SK-N-MC (cell line): ENCODE measurements around the gene MASP2.
"Not testable (repeated sequence)": the region's sequence is repeated elsewhere in the genome, so short reads cannot be mapped to it uniquely, and the experiment has no call there.

ENCODE experiments used
- DNase-seq: peaks from one replicate; pipeline ENCODE4 v3.0.0-alpha.2; 2011; ENCODE audit warnings: low read depth, low spot score
- H3K27ac ChIP-seq: fragments of 200-600 bp; sonication (generic); 2 replicates; pipeline ENCODE4 v1.5.1; 2016; ENCODE audit warnings: mixed run types
- H3K36me3 ChIP-seq: fragments of 200-600 bp; sonication (generic); 2 replicates; pipeline ENCODE4 v1.6.1; 2017; ENCODE audit warnings: antibody characterized with exemption, low read length, mixed read lengths; ENCODE audit not compliant: insufficient read depth
- H3K4me3 ChIP-seq: fragments of 200-600 bp; sonication (generic); 2 replicates; pipeline ENCODE4 v1.5.1; 2016
- H3K9ac ChIP-seq: fragments of 200-600 bp; sonication (generic); 2 replicates; pipeline ENCODE4 v1.8.0; 2017; ENCODE audit warnings: mixed run types, mixed read lengths; ENCODE audit not compliant: insufficient read length
- H3K9me3 ChIP-seq: fragments of 200-600 bp; sonication (generic); 2 replicates; pipeline ENCODE4 v1.6.1; 2017; ENCODE audit warnings: low read depth, mild to moderate bottlenecking, antibody characterized with exemption, low read length, moderate library complexity, mixed read lengths
- EZH2 ChIP-seq: fragments of 200-600 bp; sonication (generic); IDR thresholded peaks from one replicate; pipeline ENCODE4 v1.6.1; 2017; ENCODE audit warnings: antibody characterized with exemption
- FOXP2 ChIP-seq: optimal IDR thresholded peaks from 2 replicates; pipeline ENCODE3; 2011; ENCODE audit warnings: mild to moderate bottlenecking, moderate library complexity; ENCODE audit not compliant: insufficient read depth; ENCODE audit errors: extremely low read length, control extremely low read depth
- POLR2AphosphoS5 ChIP-seq: IDR thresholded peaks from 2 replicates; pipeline ENCODE4 v1.6.1; 2012; ENCODE audit warnings: mild to moderate bottlenecking, low read depth, low read length, borderline replicate concordance

MASP2 gene

GRCh38 chr1:11044086-11044848, 2.8 kb downstream of the MASP2 start:
- H3K9me3 ChIP-seq: no peaks in the 10 kb centered on the region
- H3K4me3 ChIP-seq: no peak overlapping the region
- no peak for TF ChIP-seq EZH2
- TF ChIP-seq FOXP2: no peak
- TF ChIP-seq POLR2AphosphoS5: no peak
- no peak overlapping the region for H3K27ac ChIP-seq
- H3K9ac ChIP-seq: no peak overlapping the region
- no peaks in the 10 kb centered on the region for H3K36me3 ChIP-seq
- no peak for DNase-seq

DNA sequence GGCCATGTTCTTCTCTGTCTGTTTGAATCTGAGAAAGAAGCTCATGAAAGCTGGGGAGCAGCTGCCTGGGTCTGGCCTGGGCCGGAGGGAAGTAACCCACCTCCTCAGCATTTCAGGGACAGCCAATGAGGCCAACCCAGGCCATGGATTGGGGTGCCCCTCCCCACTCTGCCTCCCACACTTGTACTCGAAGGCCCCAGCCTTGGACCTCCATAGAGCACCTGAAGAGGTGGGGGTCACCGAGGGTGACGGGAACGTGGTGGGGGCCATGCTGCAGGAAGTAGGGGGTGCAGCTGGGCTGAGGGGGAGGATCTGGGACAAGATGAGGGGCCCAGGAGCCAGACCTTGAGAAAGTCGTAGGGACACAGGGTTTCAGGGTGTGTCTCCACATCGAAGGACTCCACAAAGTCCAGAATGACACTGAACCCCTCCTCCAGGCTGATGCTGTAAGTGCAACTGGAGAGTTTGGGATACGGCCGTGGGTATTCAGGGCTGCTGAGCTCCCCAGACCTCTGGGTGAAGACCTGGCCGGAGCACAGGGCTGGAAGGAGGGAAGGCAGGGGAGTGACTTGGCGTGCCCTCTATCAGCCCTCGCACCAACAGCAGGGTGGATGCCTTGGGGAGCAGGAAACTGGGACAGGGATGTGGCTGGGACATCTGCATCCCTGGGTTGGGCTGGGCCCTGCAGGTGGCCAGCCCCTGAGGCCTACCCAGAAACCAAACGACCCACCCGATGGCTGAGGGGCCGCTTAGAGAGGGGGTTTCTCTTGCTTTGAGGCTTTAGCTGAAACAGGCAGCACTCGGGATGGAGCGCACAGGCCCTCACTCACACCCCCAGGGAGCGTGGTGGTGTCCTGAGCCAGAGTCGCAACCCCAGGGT, 3.8 kb downstream of the MASP2 start:
- DNase-seq: no peak
- TF ChIP-seq FOXP2 (no peak), EZH2 (no peak), POLR2AphosphoS5 (no peak)
- Histone ChIP-seq H3K36me3 (no peaks in the 10 kb centered on the region), H3K9ac (no peak overlapping the region), H3K27ac (no peak overlapping the region), H3K9me3 (no peaks in the 10 kb centered on the region), H3K4me3 (no peak overlapping the region)

- Histone ChIP-seq H3K4me3 (no peak overlapping the region), H3K9ac (no peak overlapping the region), H3K27ac (no peak overlapping the region), H3K36me3 (no peaks in the 10 kb centered on the region), H3K9me3 (no peaks in the 10 kb centered on the region)
- no peak for DNase-seq
- TF ChIP-seq EZH2 (no peak), POLR2AphosphoS5 (no peak), FOXP2 (no peak)
Measured at GRCh38 chr1:11042065-11042464, 5.0 kb downstream of the MASP2 start.

GRCh38 chr1:11041048-11041447, 6.0 kb downstream of the MASP2 start:
- no peak overlapping the region for H3K9ac ChIP-seq
- TF ChIP-seq FOXP2: no peak
- no peak for TF ChIP-seq POLR2AphosphoS5
- TF ChIP-seq EZH2: no peak
- no peak overlapping the region for H3K4me3 ChIP-seq
- H3K9me3 ChIP-seq: no peaks in the 10 kb centered on the region
- no peak for DNase-seq
- no peaks in the 10 kb centered on the region for H3K36me3 ChIP-seq
- no peak overlapping the region for H3K27ac ChIP-seq

- H3K27ac ChIP-seq, H3K36me3 ChIP-seq, H3K4me3 ChIP-seq, H3K9ac ChIP-seq, DNase-seq, H3K9me3 ChIP-seq: not testable (repeated sequence)
Measured at GRCh38 chr1:11040105-11040429, 7.0 kb downstream of the MASP2 start.

- no peaks in the 10 kb centered on the region for H3K9me3 ChIP-seq
- H3K36me3 ChIP-seq: no peaks in the 10 kb centered on the region
- no peak for DNase-seq
- no peak overlapping the region for H3K27ac ChIP-seq
- H3K9ac ChIP-seq: no peak overlapping the region
- no peak overlapping the region for H3K4me3 ChIP-seq
- no peak for TF ChIP-seq EZH2
- no peak for TF ChIP-seq FOXP2
- TF ChIP-seq POLR2AphosphoS5: no peak
Measured at GRCh38 chr1:11039351-11040104, 7.5 kb downstream of the MASP2 start.

DNA sequence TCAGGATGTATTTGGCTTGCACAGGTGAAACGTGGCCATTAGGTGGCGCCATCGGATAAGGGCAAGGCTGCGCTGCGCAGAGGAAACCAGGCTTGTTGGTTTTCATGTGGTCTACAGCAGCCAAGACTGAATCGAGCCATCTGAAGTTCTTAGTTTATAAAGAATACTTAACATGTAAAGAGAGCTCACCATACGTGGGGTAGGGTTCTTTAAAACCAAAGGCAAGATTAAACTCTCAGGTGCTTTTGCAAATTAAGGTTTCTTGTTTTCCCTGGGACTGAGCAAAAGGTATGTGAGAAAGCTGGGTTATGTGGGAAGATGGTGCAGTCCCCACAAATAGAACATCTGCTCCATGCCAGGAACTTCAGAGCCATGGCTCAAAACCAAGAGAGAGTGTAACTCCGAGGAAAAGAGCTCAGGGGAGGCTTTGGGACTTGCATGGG, 9.3 kb downstream of the MASP2 start:
- Histone ChIP-seq H3K4me3 (no peak overlapping the region), H3K9ac (no peak overlapping the region), H3K9me3 (no peaks in the 10 kb centered on the region), H3K27ac (no peak overlapping the region), H3K36me3 (no peaks in the 10 kb centered on the region)
- TF ChIP-seq FOXP2: no peak
- no peak for TF ChIP-seq EZH2
- TF ChIP-seq POLR2AphosphoS5: no peak
- DNase-seq: peak; percentile 66

DNA sequence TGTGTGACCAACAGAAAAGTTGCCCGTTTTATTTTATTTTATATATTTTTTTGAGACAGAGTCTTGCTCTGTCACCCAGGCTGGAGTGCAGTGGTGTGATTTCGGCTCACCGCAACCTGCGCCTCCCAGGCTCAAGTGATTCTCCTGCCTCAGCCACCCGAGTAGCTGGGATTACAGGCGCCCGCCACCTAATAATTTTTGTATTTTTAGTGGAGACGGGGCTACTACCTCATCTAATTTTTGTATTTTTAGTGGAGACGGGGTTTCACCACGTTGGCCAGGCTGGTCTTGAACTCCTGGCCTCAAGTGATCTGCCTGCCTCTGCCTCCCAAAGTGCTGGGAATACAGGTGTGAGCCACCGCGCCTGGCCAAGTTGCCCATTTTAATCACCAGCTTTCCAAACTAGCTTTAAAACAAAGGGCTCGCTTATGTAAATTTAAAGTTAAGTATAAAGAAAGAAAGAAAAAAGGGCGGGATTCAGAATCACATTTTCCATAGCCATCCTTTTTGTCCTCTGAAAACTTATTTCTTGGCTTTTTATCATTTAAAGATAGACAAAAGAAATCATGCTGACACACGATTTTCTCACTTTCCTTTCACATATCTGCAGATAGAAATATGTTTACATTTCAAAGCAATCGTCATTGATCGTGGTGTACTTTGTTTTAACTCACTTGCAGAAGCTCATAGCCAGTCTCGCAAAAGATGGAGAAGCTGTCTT, 9.9 kb downstream of the MASP2 start:
- H3K4me3 ChIP-seq, H3K36me3 ChIP-seq, H3K9me3 ChIP-seq, H3K9ac ChIP-seq, DNase-seq, H3K27ac ChIP-seq: not testable (repeated sequence)
